Liver (tissue), 9 donors: ENCODE results near the gene MYO5A. TPM values are rescaled to one million over a fixed set of nuclear protein-coding genes. Genes with fewer than 3 reads are reported as not detected.

Source experiments
- DNase-seq: peaks from one replicate; pipeline ENCODE4 v3.0.0-alpha.2; 2017; ENCODE audit warnings: low spot score
- H3K27ac ChIP-seq, 2 donors: one replicate each; pipeline ENCODE4 v1.7.0; 2013; ENCODE audit warnings: inconsistent platforms in 2 of 2, low read length in 2 of 2, control low read depth in 1 of 2, low read depth in 1 of 2, mild to moderate bottlenecking in 1 of 2
- H3K27me3 ChIP-seq, 4 donors: one replicate each; pipeline versions ENCODE4 v1.6.1 to v1.7.0; 2013; ENCODE audit warnings: low read length in 3 of 4, inconsistent platforms in 1 of 4, mild to moderate bottlenecking in 1 of 4, moderate library complexity in 1 of 4; ENCODE audit not compliant: control insufficient read depth in 4 of 4, insufficient read depth in 4 of 4
- H3K36me3 ChIP-seq, 4 donors: one replicate each; pipeline versions ENCODE4 v1.6.1 to v1.7.0; 2013; ENCODE audit warnings: low read length in 3 of 4, mild to moderate bottlenecking in 3 of 4, low read depth in 1 of 4, moderate library complexity in 1 of 4; ENCODE audit not compliant: control insufficient read depth in 4 of 4, insufficient read depth in 3 of 4
- H3K4me1 ChIP-seq, 4 donors: one replicate each; pipeline versions ENCODE4 v1.6.1 to v1.7.0; 2013; ENCODE audit warnings: low read length in 3 of 4, mild to moderate bottlenecking in 3 of 4, moderate library complexity in 1 of 4; ENCODE audit not compliant: control insufficient read depth in 4 of 4, insufficient read depth in 4 of 4
- H3K4me3 ChIP-seq, 3 donors: one replicate each; pipeline versions ENCODE4 v1.6.1 to v1.7.0; 2013; ENCODE audit warnings: low read length in 3 of 3, control low read depth in 1 of 3, low read depth in 1 of 3, mild to moderate bottlenecking in 1 of 3
- H3K9ac ChIP-seq, 2 donors: one replicate each; pipeline ENCODE4 v1.7.0; 2013; ENCODE audit warnings: low read length in 2 of 2, mild to moderate bottlenecking in 2 of 2, moderate library complexity in 2 of 2, control low read depth in 1 of 2, low read depth in 1 of 2
- H3K9me3 ChIP-seq, 4 donors: one replicate each; pipeline versions ENCODE4 v1.6.1 to v1.7.0; 2013; ENCODE audit warnings: low read length in 3 of 4; ENCODE audit not compliant: control insufficient read depth in 4 of 4
- ATF3 ChIP-seq: IDR thresholded peaks from 2 replicates; pipeline ENCODE4 v1.6.1; 2016; ENCODE audit warnings: antibody characterized with exemption
- CTCF ChIP-seq: fragments of 150-350 bp; IDR thresholded peaks from 2 replicates; pipeline ENCODE4 v1.5.1; 2017; ENCODE audit warnings: improper control_type of control experiment, low read depth, low read length; ENCODE audit not compliant: missing input control
- GABPA ChIP-seq, 2 donors: IDR thresholded peaks in 1 of 2; conservative IDR thresholded peaks in 1 of 2; 2 replicates each; pipeline ENCODE4 v1.6.1; 2016; ENCODE audit warnings: antibody characterized with exemption in 2 of 2, mild to moderate bottlenecking in 1 of 2, moderate library complexity in 1 of 2
- HNF4A ChIP-seq, 2 donors: conservative IDR thresholded peaks; 2 replicates each; pipeline ENCODE4 v1.6.1; 2016; ENCODE audit warnings: antibody characterized with exemption in 2 of 2, mild to moderate bottlenecking in 2 of 2
- MAX ChIP-seq: IDR thresholded peaks from 2 replicates; pipeline ENCODE4 v1.6.1; 2016; ENCODE audit warnings: antibody characterized with exemption
- NR2F2 ChIP-seq: IDR thresholded peaks from 2 replicates; pipeline ENCODE4 v1.6.1; 2016; ENCODE audit warnings: antibody characterized with exemption
- RAD21 ChIP-seq, 2 donors: IDR thresholded peaks; 2 replicates each; pipeline ENCODE4 v1.6.1; 2016; ENCODE audit warnings: antibody characterized with exemption in 2 of 2, mild to moderate bottlenecking in 2 of 2
- REST ChIP-seq: IDR thresholded peaks from 2 replicates; pipeline ENCODE4 v1.6.1; 2016; ENCODE audit warnings: antibody characterized with exemption, mild to moderate bottlenecking
- RXRA ChIP-seq, 2 donors: IDR thresholded peaks; 2 replicates each; pipeline ENCODE4 v1.6.1; 2017 to 2018; ENCODE audit warnings: antibody characterized with exemption in 2 of 2, mild to moderate bottlenecking in 1 of 2
- SP1 ChIP-seq: IDR thresholded peaks from 2 replicates; pipeline ENCODE4 v1.6.1; 2018; ENCODE audit warnings: antibody characterized with exemption, mild to moderate bottlenecking
- TAF1 ChIP-seq: conservative IDR thresholded peaks from 2 replicates; pipeline ENCODE4 v1.6.1; 2016; ENCODE audit warnings: antibody characterized with exemption, mild to moderate bottlenecking
- YY1 ChIP-seq: IDR thresholded peaks from 2 replicates; pipeline ENCODE4 v1.6.1; 2016; ENCODE audit warnings: antibody characterized with exemption, mild to moderate bottlenecking
- ZBTB33 ChIP-seq: IDR thresholded peaks from 2 replicates; pipeline ENCODE4 v1.6.1; 2016; ENCODE audit warnings: antibody characterized with exemption
- WGBS: extraction: QIAGEN DNeasy Blood & Tissue Kit; methylation state at CpG from one replicate; pipeline ENCODE4 v1.1.7; 2013; 5-methylcytosine and 5-hydroxymethylcytosine counted together
- polyA plus RNA-seq, 2 donors: library from polyadenylated mRNA; stranded (reverse) in 1 of 2; unstranded in 1 of 2; fragments of 200-250 nt in 1 of 2; fragments of >200 nt in 1 of 2; fragmentation: Nextera tagmentation in 1 of 2; extraction: Ambion mirVana in 1 of 2; gene quantifications; one replicate each; pipeline versions ENCODE4 v1.2.1 to v1.2.3, GENCODE V29; 2013 to 2015
- total RNA-seq, 2 donors: library from RNA; depleted of rRNA; stranded (reverse); fragments of >200 nt; gene quantifications; one replicate each; pipeline ENCODE4 v1.2.3, GENCODE V29; 2014
- donor health status: healthy.
- donor health status: healthy.
- donor health status: healthy.
- donor health status: healthy.
- donor health status: healthy.

Gene MYO5A
- total and polyA plus RNA-seq, 4 donors, result 1.0 to 7.1 (median 3.0) TPM

GRCh38 chr15:52558196-52558595 is 29.5 kb upstream of the MYO5A start:
- peaks cover 1 to 6% (median 4%) of the 10 kb centered on the region in 4 donors for H3K4me1 ChIP-seq
- no peak overlapping the region for H3K9ac ChIP-seq
- no peak overlapping the region for H3K4me3 ChIP-seq
- DNase-seq, result no peak
- peaks cover 0 to 19% (median 4%) of the 10 kb centered on the region in 4 donors for H3K36me3 ChIP-seq
- H3K9me3 ChIP-seq, result no peaks in the 10 kb centered on the region
- H3K27me3 ChIP-seq, result no peaks in the 10 kb centered on the region
- TF ChIP-seq ATF3, result no peak
- TF ChIP-seq MAX, result no peak
- TF ChIP-seq RAD21 (IDR thresholded peaks at IDR 0.05), result no peak
- WGBS, result 91% methylated on average over 5 of the region's 5 CpGs
- H3K27ac ChIP-seq, result no peak overlapping the region

- no peak overlapping the region for H3K4me3 ChIP-seq
- H3K36me3 ChIP-seq, result peaks cover 0 to 19% (median 5%) of the 10 kb centered on the region in 4 donors
- no peaks in the 10 kb centered on the region for H3K9me3 ChIP-seq
- no peak overlapping the region for H3K9ac ChIP-seq
- DNase-seq, result no peak
- peaks cover 0 to 9% (median 5%) of the 10 kb centered on the region in 4 donors for H3K4me1 ChIP-seq
- TF ChIP-seq HNF4A (conservative IDR thresholded peaks at IDR 0.05) (no peak), TAF1 (no peak), CTCF (no peak), ATF3 (no peak), GABPA (IDR thresholded peaks at IDR 0.05 in 1 of 2, conservative IDR thresholded peaks at IDR 0.05 in 1 of 2) (no peak), REST (no peak), MAX (no peak), RXRA (IDR thresholded peaks at IDR 0.05) (no peak), ZBTB33 (no peak), YY1 (no peak), NR2F2 (no peak), SP1 (no peak)
- no peak overlapping the region for H3K27ac ChIP-seq
- no peaks in the 10 kb centered on the region for H3K27me3 ChIP-seq
Measured at GRCh38 chr15:52557274-52557641, 28.6 kb upstream of the MYO5A start.
